ENCODE results near the gene ESCO1.
A peak's percentile ranks its signal among the peaks of the same experiment; 100 is the strongest.
"Not testable (repeated sequence)": the region's sequence is repeated elsewhere in the genome, so short reads cannot be mapped to it uniquely, and the experiment has no call there.

The ESCO1 gene

DNA sequence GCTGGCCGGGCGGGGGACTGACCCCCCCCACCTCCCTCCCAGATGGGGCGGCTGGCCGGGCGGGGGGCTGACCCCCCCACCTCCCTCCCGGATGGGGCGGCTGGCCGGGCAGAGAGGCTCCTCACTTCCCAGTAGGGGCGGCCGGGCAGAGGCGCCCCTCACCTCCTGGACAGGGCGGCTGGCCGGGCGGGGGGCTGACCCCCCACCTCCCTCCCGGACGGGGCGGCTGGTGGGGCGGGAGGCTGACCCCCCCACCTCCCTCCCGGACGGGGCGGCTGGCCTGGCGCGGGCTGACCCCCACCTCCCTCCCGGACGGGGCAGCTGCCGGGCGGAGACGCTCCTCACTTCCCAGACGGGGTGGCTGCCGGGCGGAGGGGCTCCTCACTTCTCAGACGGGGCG, 8.1 kb downstream of the ESCO1 start:
- not testable (repeated sequence) for DNase-seq

DNA sequence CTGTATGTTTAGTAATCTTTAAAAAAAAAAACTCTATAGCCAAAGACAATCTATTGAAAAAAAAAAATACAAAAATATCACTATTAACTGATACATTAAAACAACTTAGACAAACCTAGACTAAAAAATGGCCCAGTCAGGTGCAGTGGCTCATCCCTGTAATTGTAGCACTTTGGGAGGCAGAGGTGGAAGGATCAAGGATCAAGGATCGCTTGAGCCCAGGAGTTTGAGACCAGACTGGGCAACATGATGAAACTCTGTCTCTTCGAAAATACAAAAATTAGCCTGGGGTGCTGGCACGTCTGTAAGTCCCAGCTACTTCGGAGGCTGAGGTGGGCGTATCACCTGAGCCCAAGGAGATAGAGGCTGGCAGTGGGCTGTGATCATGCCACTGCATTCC, 16.1 kb downstream of the ESCO1 start:
- DNase-seq, result no peak

DNA sequence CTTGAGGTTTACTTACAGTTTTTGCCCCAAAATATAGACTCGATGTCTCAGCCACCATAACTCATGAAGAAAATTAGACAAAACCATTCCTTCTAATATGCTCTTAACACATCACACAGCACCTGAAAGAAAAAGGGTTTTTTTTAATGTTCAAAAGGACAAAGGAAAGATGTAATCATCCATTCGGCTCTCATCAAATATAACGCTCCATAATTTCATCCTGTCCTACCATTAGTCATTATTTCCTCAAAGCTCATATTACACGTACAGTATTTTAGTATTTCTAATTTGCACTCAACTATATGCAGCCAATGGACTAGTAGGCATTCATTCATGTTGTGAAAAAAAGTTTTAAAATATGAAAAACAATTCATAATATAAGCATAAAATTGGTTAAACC, 24.8 kb downstream of the ESCO1 start:
- DNase-seq, result no peak

DNA sequence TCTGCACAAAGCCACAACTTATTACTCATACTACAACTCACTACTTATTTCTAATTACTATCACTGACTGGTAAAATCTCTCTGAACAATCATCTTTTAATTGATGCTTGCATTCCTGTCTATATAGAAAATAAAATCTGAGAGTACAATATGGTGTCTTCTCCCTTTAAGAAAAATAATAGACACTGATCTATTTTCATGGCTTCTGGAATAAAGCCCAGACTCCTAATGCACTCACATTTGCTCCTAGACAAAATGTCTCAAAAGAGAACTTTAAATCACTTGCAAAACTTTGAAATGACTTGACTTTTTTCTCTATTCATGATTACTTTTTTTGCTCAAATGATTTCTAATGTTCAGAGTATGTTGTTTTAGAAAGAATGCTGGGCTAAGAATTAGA, 28.7 kb downstream of the ESCO1 start:
- no peak for DNase-seq

DNA sequence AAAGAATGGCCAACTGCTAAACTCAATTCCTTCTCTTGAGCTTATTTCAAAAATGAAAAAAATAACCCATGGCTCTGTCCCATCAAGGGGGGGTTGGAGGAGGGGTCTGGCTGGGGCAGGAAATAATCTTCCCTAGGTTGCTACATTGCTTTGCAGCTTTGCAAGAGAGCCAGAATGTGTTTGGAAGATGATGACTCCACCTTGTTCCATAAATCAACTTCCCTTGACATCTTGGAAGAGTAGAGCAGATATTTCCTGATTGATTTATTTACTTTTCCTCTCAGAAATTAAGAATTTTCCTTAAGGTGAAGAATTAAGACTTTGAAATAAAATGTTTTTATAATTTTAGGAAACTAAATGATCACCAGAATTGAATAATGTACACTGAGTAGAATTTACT, 41.3 kb downstream of the ESCO1 start:
- no peak for DNase-seq

DNA sequence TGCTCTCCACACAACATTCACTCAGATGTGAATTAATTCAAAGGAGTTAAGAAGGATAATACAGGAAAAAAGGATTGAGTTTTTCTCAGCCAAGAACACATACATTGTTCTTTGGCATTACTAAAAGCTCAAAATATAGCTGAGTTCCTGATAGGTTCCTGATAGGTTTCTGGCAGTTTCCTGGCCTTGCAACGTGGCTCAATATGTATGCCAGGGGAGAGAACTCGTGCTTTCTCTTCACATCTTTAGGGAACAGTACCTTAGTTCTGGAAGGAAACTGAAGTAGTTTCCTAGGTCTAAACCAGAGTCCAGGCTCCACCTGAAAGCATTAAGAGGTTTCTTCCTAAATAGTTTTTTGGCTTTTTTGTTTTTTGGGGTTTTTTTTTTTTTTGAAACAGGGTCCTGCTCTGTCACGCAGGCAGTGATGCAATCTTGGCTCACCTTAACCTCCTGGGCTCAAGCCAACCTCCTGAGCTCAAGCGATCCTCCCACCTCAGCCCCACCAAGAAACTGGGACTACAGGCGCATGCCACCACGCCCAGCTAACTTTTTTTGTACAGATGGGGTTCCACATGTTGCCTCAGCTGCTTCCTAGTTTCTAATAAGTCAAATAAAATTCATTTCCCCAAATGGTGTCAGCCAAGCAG, 42.8 kb downstream of the ESCO1 start:
- DNase-seq, result no peak

DNA sequence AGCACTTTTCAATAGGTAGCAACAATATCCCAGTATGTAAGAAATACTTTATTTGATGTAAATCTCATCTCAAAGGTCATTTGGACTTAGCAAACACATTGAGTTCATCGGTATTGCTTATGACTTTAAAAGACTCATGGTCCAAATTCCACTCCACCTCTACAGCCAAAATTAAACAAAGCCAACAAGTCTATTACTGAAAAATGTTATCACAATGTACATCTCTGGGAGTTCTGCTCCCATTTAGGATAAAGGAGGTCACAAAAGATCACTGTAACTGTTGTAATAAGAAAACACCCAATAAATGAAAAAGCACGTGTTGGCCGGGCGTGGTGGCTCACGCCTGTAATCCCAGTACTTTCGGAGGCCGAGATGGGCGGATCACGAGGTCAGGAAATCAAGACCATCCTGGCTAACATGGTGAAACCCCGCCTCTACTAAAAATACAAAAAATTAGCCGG, 50.0 kb downstream of the ESCO1 start:
- no peak for DNase-seq

DNA sequence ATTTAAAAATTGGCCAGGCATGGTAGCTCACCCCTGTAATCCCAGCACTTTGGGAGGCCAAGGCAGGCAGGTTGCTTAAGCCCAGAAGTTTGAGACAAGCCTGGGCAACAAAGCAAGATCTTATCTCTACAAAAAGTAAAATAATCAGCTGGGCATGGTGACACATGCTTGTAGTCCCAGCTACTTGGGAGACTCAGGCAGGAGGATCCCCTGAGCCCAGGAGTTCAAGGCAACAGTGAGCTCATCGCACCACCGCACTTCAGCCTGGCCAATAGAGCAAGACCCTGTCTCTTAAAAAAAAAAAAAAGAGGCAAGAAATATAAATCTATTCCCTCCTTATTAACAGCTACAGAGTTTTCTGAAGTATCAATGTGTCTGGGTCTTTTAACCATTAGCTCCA, 51.9 kb downstream of the ESCO1 start:
- DNase-seq, result no peak

DNA sequence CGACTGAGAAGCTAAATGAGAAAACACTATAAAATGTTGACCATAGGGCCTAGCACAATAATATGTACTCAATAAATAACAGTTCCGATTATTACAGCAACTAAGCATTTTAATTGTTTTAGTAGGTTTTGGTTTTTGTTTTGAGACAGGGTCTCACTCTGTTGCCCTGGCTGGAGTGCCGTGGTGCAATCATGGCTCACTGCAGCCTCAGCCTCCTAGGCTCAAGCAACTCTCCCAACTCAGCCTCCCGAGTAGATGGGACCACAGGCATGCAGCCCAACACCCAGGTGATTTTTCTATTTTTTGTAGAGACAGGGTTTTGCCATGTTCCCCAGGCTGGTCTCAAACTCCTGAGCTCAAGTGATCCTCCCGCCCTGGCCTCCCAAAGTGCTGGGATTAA, 54.1 kb downstream of the ESCO1 start:
- no peak for DNase-seq

DNA sequence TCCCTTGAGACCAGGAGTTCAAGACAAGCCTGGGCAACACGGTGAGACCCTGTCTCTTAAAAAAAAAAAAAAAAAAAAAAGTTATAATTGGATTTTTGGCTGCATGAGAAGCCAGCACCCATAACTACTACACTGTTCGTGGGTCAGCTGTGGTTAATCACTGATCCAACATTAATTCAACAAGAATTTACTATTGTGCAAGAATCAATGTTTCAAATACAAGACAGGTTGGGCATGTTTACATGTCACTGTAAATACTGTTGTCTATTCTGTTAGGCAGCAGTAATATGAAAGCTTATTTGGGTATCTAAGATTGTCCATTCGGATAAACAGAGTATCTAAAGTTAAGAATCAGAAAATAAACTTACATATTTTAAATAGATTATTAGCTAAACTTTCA, 62.3 kb downstream of the ESCO1 start:
- DNase-seq, result no peak

DNA sequence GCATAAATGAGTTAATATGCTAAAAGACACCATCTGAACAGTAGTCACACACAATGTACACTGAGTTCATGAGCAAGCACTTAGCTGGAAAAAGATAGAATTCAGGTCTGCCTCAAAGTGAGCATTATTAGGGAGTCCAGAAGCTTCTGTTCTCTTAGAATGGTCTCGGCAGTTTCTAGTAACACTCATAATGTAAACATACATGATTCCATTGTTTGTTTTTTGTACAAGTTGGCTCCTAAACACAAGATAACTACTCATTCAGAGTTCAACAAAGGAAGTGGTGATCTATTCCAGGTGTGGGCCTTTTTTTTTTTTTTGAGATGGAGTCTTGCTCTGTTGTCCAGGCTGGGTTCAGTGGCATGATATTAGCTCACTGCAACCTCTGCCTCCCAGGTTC, 66.2 kb downstream of the ESCO1 start:
- DNase-seq, result no peak

DNA sequence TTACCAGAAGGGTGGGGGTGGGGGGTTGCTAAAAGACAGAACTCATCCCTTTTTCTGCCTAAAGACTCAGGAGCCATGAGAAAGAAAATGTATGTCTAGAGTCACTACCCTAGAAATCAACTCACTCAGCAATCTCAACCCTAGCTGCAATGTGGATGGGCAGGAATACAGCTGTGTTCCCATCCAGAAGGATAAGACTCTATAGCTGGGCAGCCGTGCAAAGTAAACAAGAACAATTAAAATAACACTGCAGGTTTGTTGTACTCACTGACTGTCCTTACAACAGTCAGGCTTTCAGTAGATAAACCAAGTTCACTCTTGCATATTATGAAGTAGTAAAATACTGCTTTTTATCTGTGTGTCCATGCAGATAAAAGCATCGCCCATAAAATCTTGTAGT, 74.0 kb downstream of the ESCO1 start:
- DNase-seq, result no peak

DNA sequence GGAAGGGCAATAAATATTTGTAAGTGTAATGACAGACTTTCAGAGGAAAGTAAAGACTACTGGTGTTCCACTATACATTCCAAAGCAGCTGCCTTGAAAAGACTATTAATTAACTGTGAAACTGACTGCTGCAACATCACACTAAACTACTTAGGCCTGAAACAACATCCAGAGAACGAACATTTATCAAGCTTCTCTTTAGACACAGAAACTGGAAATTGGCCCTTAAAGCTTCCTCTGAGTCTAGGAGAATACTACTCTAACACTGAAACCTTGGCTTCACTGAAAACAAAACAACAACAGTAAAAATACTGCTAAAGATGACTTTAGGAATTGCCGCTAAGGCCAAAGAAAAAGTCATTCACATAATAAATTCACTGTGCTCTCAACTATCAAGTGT, 74.6 kb downstream of the ESCO1 start:
- no peak for DNase-seq

DNA sequence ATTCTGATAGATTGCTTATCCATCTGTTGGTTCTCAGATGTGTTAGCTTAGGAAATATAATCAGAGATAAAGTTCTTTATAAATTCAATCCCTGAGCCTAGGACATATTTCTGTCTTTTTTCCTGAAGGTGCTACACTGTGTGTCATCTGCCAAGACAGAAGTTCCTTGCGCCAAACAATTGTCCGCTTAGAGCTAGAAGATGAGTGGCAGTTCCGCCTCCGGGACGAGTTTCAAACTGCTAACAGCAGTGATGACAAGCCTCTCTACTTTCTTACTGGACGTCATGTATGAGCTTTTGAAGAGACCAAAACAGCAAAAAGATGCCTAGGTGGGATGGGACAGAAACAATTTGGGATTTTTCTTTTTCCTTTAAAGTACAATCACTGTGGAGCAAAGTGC, 78.0 kb downstream of the ESCO1 start:
- no peak for DNase-seq

DNA sequence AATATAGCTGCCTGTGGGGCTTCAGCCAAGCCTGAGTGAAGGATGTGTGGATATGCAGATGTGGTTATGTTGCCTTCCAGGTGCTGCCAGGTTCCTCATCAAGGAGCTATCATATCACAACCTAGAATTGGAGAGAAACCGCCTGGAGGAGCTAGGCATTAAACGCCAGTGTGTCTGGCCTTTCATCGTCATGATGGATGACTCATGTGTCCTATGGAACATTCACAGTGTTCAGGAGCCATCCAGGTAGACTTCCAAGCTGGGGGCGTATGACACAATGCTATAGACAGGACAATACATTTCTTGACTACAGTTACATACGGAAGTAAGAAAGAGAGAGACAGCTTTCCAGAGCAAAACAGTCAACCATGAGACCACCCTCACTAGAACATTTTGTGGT, 86.8 kb downstream of the ESCO1 start:
- DNase-seq, result no peak

DNA sequence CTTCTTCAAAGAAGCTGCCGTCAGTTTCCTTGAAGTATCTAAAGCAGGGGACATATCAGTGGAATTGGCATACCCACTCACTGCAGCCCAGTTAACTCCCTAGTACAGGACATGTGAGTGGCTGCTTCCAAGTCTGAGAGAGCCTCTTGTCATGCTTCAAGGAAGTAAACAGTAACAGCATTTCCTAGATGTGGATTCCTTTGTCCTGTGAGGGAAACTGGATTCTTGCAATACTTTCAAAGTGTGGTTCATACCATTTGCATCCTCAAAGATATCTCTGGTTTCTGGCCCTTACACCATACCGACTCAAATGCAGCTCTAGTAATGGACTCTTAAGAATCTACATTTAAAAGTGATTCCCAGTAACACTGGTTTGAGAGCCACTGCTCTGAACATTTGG, 87.2 kb downstream of the ESCO1 start:
- DNase-seq, result no peak

DNA sequence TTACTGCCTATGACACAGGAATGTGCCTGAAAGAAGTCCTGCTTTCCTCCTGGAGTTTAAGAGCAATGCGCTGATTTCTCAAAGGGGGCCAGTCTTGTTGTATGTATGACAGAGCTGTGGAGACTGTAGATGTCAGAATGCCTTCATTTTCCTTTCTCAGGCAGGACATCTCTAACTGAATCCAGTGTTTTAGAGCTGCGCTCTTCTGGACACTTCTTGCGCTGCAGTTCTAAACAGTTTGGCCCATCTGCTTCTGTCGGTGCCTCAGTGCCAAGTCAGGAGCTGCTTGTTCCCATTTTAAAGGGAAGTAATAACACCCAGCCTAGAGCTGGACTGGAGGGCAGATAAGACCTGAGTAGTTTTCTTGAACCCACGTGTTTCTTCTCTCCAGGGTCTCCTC, 91.4 kb downstream of the ESCO1 start:
- DNase-seq, result no peak

DNA sequence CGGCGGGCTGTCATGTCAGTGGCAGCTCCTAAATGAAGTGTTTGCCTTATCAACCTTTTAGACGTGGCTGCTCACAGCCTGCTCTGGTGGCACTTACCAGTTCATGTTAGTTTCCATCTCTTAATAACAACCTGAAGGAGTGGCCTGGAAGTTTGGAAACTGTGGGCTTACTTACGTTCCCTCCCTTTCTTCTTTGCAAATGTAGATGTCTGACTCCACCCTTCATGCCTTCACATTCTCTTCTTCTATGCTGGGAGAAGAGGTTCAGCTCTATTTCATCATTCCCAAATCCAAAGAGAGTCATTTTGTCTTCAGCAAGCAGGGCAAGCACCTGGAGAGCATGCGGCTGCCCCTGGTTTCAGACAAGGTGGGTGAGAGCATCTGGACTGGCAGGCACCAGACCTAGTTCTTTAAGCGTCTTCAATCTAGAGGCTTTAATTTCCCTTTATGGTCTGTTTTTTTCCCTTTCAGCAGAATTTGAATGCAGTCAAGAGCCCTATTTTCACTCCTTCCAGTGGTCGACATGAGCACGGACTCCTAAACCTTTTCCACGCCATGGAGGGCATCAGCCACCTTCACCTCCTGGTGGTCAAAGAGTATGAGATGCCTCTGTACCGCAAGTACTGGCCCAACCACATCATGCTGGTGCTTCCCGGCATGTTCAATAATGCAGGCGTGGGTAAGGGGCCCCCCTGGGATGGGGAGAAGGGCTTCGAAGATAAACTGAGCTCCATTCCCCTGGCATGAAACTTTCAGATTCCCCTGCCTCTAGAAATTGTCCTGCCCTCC, 92.4 kb downstream of the ESCO1 start:
- no peak for DNase-seq

DNA sequence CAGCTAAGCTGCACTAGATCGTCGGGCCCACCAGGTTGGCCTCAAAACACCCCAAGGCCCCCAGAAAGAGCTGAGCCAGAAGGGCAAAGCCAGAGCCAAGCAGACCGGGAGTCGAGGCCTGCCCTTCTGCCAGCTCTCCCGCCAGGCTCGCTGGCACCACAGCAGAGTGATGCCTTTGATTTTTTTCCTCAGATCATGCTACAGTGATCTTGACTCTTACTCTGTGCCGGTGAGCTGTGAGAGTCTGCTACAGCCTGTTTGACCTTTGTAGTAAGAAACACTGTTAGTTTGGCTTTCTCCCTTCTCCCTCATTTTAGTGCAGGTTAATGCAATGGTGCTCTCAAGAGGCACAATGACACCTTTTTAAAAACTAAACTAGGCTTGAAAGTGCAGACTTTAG, 97.8 kb downstream of the ESCO1 start:
- no peak for DNase-seq

DNA sequence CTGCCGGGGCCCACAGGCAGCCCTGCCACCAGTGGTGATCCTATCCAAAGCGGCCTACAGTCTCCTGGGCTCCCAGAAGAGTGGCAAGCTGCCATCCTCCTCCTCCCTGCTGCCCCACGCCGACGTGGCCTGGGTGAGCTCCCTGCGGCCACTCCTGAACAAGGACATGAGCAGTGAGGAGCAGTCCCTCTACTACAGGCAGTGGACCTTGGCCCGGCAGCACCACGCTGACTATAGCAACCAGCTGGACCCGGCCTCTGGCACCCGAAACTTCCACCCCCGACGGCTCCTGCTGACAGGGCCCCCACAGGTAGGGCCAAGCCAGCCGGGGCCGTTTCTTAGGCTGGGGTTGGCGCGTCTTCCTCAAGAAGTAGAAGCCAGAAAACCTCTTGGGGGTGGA, 100.5 kb downstream of the ESCO1 start:
- no peak for DNase-seq

DNA sequence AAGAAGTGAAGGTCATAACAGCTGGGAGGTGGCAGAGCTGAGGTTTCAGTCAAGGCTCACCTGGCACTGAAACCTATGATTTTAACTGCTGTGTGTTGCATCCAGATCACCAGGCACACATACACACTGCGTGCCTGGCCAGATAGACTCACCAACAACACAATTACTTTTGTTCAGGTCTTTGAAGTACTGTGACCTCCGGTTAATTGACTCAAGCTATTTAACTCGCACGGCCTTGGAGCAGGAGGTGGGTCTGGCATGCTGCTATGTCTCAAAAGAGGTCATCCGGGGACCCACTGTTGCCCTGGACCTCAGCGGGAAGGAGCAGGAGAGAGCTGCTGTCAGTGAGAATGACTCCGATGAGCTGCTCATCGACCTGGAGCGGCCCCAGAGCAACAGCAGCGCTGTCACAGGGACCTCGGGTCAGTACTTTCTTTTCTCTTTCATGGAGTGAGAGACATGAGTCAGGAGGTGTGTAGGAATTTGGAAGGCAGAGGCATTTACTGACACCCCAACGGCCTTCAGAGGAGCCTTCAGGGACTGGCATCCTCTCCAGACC, 104.1 kb downstream of the ESCO1 start:
- peak; percentile 67 for DNase-seq

DNA sequence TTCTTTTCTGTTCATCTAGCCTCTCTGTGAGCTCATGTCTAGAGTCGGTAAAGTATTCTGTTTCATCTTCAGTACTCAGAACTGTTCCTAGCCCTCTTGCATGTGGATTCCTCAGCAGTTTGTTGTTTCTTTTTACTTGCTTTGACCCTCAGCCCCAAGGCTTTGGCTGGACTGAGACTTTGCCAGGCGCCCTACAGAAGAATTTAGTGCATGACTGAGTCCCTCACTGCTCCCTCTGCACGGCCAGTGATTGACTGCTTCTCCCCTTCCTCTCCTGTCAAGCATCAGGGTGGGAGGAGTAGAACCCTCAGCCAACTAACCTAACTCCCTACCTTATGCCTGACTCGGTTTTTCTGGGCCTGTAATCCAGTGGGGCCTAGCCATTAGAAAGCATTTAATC, 109.8 kb downstream of the ESCO1 start:
- no peak for DNase-seq

DNA sequence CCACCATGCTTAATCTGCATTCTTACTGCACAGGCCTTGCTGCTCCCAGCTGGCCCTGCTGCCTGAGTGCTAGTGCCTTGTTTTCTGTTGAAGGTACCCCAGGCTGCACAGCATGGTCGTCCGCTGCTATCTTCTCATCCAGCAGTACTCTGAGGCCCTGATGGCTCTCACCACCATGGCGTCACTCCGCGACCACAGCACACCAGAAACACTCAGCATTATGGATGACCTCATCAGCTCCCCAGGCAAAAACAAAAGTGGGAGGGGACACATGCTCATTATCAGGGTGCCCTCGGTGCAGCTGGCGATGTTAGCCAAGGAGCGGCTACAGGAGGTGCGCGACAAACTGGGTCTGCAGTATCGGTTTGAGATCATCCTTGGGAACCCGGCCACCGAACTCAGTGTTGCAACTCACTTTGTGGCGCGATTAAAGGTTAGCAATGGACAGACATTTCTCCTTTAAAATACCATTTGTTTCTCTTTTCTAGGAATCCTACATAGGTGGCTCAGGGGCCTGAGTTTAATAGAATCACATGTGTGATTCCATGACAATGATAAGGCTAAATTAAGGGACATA, 110.5 kb downstream of the ESCO1 start:
- DNase-seq, result no peak

DNA sequence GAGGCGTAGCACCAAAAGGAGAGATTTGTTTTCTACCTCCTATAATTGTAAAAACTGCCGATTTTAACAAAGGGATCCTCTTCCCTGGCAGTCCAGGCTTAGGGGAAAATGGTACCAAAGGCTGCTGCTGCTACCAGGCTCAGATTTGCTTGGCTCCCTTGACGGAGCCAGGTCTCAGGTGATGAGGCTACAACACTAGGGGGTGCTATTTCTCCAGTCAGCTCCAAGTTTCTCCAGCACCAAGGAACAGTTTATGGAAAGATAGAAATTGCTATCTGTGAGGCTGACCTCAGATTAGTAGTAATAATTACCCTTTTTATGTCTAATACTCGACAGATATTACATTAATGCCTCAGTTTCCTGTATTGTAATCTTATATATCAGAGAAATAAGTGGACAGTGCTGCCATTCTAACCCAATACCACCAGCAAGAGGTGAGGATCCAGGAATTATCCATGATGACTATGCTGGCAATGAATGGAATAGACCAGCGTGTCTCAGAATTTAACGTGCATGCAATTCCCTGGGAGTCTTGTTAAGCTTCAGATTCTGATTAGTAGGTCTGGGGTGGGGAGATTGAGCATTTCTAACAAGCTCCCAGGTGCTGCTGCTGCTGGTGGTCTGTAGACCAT, 111.3 kb downstream of the ESCO1 start:
- peak; percentile 75 for DNase-seq

Measured in COR-L47 (cell line).